Measurements from ENCODE around the gene FBXO9.

The FBXO9 gene

GRCh38 chr6:53086302-53086701, 21.1 kb downstream of the FBXO9 start:
- no peak for DNase-seq (ENCODE audit: low read depth in 2 of 2, low spot score in 1 of 2)

- no peak for DNase-seq (ENCODE audit: low read depth in 2 of 2, low spot score in 1 of 2)
These were observed 24.7 kb downstream of the FBXO9 start for GRCh38 chr6:53089948-53090347.

- no peak for DNase-seq (ENCODE audit: low read depth in 2 of 2, low spot score in 1 of 2)
These were observed 25.4 kb downstream of the FBXO9 start for GRCh38 chr6:53090576-53090975.

GRCh38 chr6:53095270-53095669, 30.1 kb downstream of the FBXO9 start:
- DNase-seq (ENCODE audit: low read depth in 2 of 2, low spot score in 1 of 2): no peak

GRCh38 chr6:53095716-53096115, 30.5 kb downstream of the FBXO9 start:
- DNase-seq (ENCODE audit: low read depth in 2 of 2, low spot score in 1 of 2): no peak

- DNase-seq (ENCODE audit: low read depth in 2 of 2, low spot score in 1 of 2): no peak
These were observed 35.4 kb downstream of the FBXO9 start for GRCh38 chr6:53100561-53100960.

GRCh38 chr6:53101006-53101405, 35.8 kb downstream of the FBXO9 start:
- no peak for DNase-seq (ENCODE audit: low read depth in 2 of 2, low spot score in 1 of 2)

- no peak for DNase-seq (ENCODE audit: low read depth in 2 of 2, low spot score in 1 of 2)
These were observed 38.9 kb downstream of the FBXO9 start for GRCh38 chr6:53103993-53104675.

- DNase-seq (ENCODE audit: low read depth in 2 of 2, low spot score in 1 of 2): no peak
These were observed 39.7 kb downstream of the FBXO9 start for GRCh38 chr6:53104916-53105315.

GRCh38 chr6:53107091-53107490, 41.9 kb downstream of the FBXO9 start:
- no peak for DNase-seq (ENCODE audit: low read depth in 2 of 2, low spot score in 1 of 2)

- DNase-seq (ENCODE audit: low read depth in 2 of 2, low spot score in 1 of 2): no peak
These were observed 44.4 kb downstream of the FBXO9 start for GRCh38 chr6:53109612-53110011.

GRCh38 chr6:53111865-53112264, 46.7 kb downstream of the FBXO9 start:
- no peak for DNase-seq (ENCODE audit: low read depth in 2 of 2, low spot score in 1 of 2)

GRCh38 chr6:53112404-53112803, 47.2 kb downstream of the FBXO9 start:
- DNase-seq (ENCODE audit: low read depth in 2 of 2, low spot score in 1 of 2): no peak

GRCh38 chr6:53112871-53113270, 47.7 kb downstream of the FBXO9 start:
- DNase-seq (ENCODE audit: low read depth in 2 of 2, low spot score in 1 of 2): no peak

- no peak for DNase-seq (ENCODE audit: low read depth in 2 of 2, low spot score in 1 of 2)
These were observed 48.5 kb downstream of the FBXO9 start for GRCh38 chr6:53113742-53114141.

- no peak for DNase-seq (ENCODE audit: low read depth in 2 of 2, low spot score in 1 of 2)
These were observed 49.9 kb downstream of the FBXO9 start for GRCh38 chr6:53115113-53115512.

GRCh38 chr6:53115741-53116140, 50.5 kb downstream of the FBXO9 start:
- DNase-seq (ENCODE audit: low read depth in 2 of 2, low spot score in 1 of 2): no peak

GRCh38 chr6:53119349-53119748, 54.1 kb downstream of the FBXO9 start:
- no peak for DNase-seq (ENCODE audit: low read depth in 2 of 2, low spot score in 1 of 2)

- no peak for DNase-seq (ENCODE audit: low read depth in 2 of 2, low spot score in 1 of 2)
These were observed 54.7 kb downstream of the FBXO9 start for GRCh38 chr6:53119772-53120409.

- DNase-seq (ENCODE audit: low read depth in 2 of 2, low spot score in 1 of 2): no peak
These were observed 59.1 kb downstream of the FBXO9 start for GRCh38 chr6:53124131-53124800.

- DNase-seq (ENCODE audit: low read depth in 2 of 2, low spot score in 1 of 2): no peak
These were observed 60.1 kb downstream of the FBXO9 start for GRCh38 chr6:53125276-53125675.

- DNase-seq (ENCODE audit: low read depth in 2 of 2, low spot score in 1 of 2): no peak
These were observed 63.6 kb downstream of the FBXO9 start for GRCh38 chr6:53128842-53129241.

Measured in stimulated activated CD8-positive, alpha-beta memory T cell treated with anti-CD3 and anti-CD28 coated beads, Interleukin-4, amount 100 ng/mL, for 1 hour (primary cell).